Keratinocyte (primary cell): ENCODE data around the gene CMSS1.

Source experiments
- EZH2 ChIP-seq: IDR thresholded peaks from one replicate; pipeline ENCODE4 v1.6.1; 2012; ENCODE audit warnings: inconsistent platforms, mild to moderate bottlenecking, low read length, moderate library complexity
- TF ChIP-seq, protein P1 (sequence below), 3 experiments: IDR thresholded peaks in 1 of 3; conservative IDR thresholded peaks in 1 of 3; optimal IDR thresholded peaks in 1 of 3; 2 replicates in 2 of 3; 3 replicates in 1 of 3; pipeline versions ENCODE3 to v1.5.1; 2011; ENCODE audit warnings: low read length in 3 of 3, mild to moderate bottlenecking in 3 of 3, moderate library complexity in 2 of 3, control low read depth in 1 of 3, inconsistent platforms in 1 of 3; ENCODE audit not compliant: insufficient read depth in 2 of 3; ENCODE audit errors: extremely low read depth in 1 of 3

- TF ChIP-seq, protein P1, sequence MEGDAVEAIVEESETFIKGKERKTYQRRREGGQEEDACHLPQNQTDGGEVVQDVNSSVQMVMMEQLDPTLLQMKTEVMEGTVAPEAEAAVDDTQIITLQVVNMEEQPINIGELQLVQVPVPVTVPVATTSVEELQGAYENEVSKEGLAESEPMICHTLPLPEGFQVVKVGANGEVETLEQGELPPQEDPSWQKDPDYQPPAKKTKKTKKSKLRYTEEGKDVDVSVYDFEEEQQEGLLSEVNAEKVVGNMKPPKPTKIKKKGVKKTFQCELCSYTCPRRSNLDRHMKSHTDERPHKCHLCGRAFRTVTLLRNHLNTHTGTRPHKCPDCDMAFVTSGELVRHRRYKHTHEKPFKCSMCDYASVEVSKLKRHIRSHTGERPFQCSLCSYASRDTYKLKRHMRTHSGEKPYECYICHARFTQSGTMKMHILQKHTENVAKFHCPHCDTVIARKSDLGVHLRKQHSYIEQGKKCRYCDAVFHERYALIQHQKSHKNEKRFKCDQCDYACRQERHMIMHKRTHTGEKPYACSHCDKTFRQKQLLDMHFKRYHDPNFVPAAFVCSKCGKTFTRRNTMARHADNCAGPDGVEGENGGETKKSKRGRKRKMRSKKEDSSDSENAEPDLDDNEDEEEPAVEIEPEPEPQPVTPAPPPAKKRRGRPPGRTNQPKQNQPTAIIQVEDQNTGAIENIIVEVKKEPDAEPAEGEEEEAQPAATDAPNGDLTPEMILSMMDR (optimal IDR thresholded peaks at IDR 0.05 in 1 of 3, IDR thresholded peaks at IDR 0.05 in 1 of 3, conservative IDR thresholded peaks at IDR 0.05 in 1 of 3; ENCODE audit: extremely low read depth in 1 of 3, insufficient read depth in 2 of 3, low read length in 3 of 3): no peak
- no peak for TF ChIP-seq EZH2
Observed at GRCh38 chr3:100033903-100034471, 216.3 kb downstream of the CMSS1 start.
